Upper lobe of left lung (tissue), 4 donors: ENCODE data around the gene ST3GAL3.

Source experiments
- CTCF ChIP-seq, 6 experiments: fragments of 450-650 bp in 4 of 6; fragments of 200-600 bp in 2 of 6; sonication (generic) in 2 of 6; IDR thresholded peaks; one replicate each; pipeline ENCODE4 v1.5.1; 2016 to 2019; ENCODE audit warnings: antibody characterized with exemption in 6 of 6
- EP300 ChIP-seq, 4 donors: sonication (generic); formaldehyde crosslinking; IDR thresholded peaks; one replicate each; pipeline ENCODE4 v1.5.1; 2017; ENCODE audit warnings: antibody characterized with exemption in 4 of 4, control low read depth in 2 of 4
- POLR2AphosphoS5 ChIP-seq, 2 donors: sonication (generic); formaldehyde crosslinking; IDR thresholded peaks; one replicate each; pipeline ENCODE4 v1.5.1; 2017; ENCODE audit warnings: antibody characterized with exemption in 2 of 2

- no peak for TF ChIP-seq EP300 (IDR thresholded peaks at IDR 0.05)
- no peak for TF ChIP-seq CTCF (IDR thresholded peaks at IDR 0.05)
- no peak for TF ChIP-seq POLR2AphosphoS5 (IDR thresholded peaks at IDR 0.05)
Measured at GRCh38 chr1:43951021-43951985, 244.0 kb downstream of the ST3GAL3 start.
